Left ventricle myocardium inferior (tissue), 1 donor: ENCODE results near the gene EIF6. TPM values are rescaled to one million over a fixed set of nuclear protein-coding genes. Genes with fewer than 3 reads are reported as not detected.
A peak's percentile ranks its signal among the peaks of the same experiment; 100 is the strongest.

Experiments
- DNase-seq: peaks from one replicate; pipeline ENCODE4 v3.0.0-alpha.2; 2020
- H3K27ac ChIP-seq: fragments of 200-600 bp; replicated peaks from 2 replicates; pipeline ENCODE4 v1.8.0; 2021
- H3K27me3 ChIP-seq: fragments of 200-600 bp; 2 replicates; pipeline ENCODE4 v1.8.0; 2021; ENCODE audit warnings: low read depth
- H3K36me3 ChIP-seq: fragments of 200-600 bp; 2 replicates; pipeline ENCODE4 v1.8.0; 2021
- H3K4me1 ChIP-seq: fragments of 200-600 bp; 2 replicates; pipeline ENCODE4 v1.8.0; 2021
- H3K4me3 ChIP-seq: fragments of 200-600 bp; 2 replicates; pipeline ENCODE4 v1.8.0; 2021; ENCODE audit warnings: mild to moderate bottlenecking, moderate library complexity
- H3K9me3 ChIP-seq: fragments of 200-600 bp; replicated peaks from 2 replicates; pipeline ENCODE4 v1.8.0; 2021
- CTCF ChIP-seq: fragments of 200-600 bp; IDR thresholded peaks from 2 replicates; pipeline ENCODE4 v1.8.0; 2021; ENCODE audit warnings: antibody characterized with exemption, mild to moderate bottlenecking, borderline replicate concordance
- intact Hi-C: fragments of 100-400 bp; cut with micrococcal nuclease; formaldehyde crosslinking; loops from one replicate; pipeline ENCODE4 v1.11.0; 2022
- long read RNA-seq: library from polyadenylated mRNA; unstranded; transcript quantifications from one replicate; pipeline ENCODE4 v2.0.0, GENCODE V29; 2021
- total RNA-seq: library from RNA; stranded (reverse); fragmentation: NEBNext Ultra II Directional; extraction: Animal tissue kit (Norgen Biotek cat#: 25700); gene quantifications from one replicate; pipeline ENCODE4 v1.2.1, GENCODE V29; 2021
- donor health status: DM: no; HTN: yes; CAD: no; lungs with severe emphysema.

EIF6 gene
- total RNA-seq = 37.4 TPM
- long read RNA-seq, transcript EIF6-201 (6 exons, 1,252 nt) = minor isoform, 14 of 36 reads
- long read RNA-seq, transcript EIF6-203 (7 exons, 1,289 nt) = major isoform, 16 of 36 reads
- long read RNA-seq, partial matches to known transcripts = 5 of 36 reads
- long read RNA-seq, other reads (novel, unspliced or antisense) = 0 of 36 reads

- peaks cover 38% of the 10 kb centered on the region for H3K4me1 ChIP-seq
- intact Hi-C loops = no loop called here
- TF ChIP-seq CTCF = no peak
These were observed at the start of gene EIF6 for GRCh38 chr20:35284267-35284991. Gene EIF6 (minus strand): TSS chr20:35284772. CDS start chr20:35284487, 285 bp downstream.

GRCh38 chr20:35333606-35334005, 49.0 kb upstream of the EIF6 start:
- intact Hi-C loops = no loop called here
- peaks cover 22% of the 10 kb centered on the region for H3K4me1 ChIP-seq
- no peak overlapping the region for H3K4me3 ChIP-seq
- H3K27me3 ChIP-seq = no peaks in the 10 kb centered on the region
- no peak for TF ChIP-seq CTCF
- H3K9me3 ChIP-seq = no peaks in the 10 kb centered on the region
- H3K27ac ChIP-seq = no peak overlapping the region
- DNase-seq = no peak
- no peaks in the 10 kb centered on the region for H3K36me3 ChIP-seq

More at GRCh38 chr20:35284267-35284991, at the start of gene EIF6:
- H3K36me3 ChIP-seq = peaks cover 23% of the 10 kb centered on the region
- peak within 1 kb of the TSS; percentile 86 for H3K27ac ChIP-seq
- H3K27me3 ChIP-seq = no peaks in the 10 kb centered on the region
- no peaks in the 10 kb centered on the region for H3K9me3 ChIP-seq
- DNase-seq = peak; percentile 80
- H3K4me3 ChIP-seq = peak within 1 kb of the TSS; percentile 99

GRCh38 chr20:35332540-35333200, 48.1 kb upstream of the EIF6 start:
- DNase-seq = no peak
- intact Hi-C loops = no loop called here
- Histone ChIP-seq H3K27me3 (no peaks in the 10 kb centered on the region), H3K9me3 (no peaks in the 10 kb centered on the region), H3K4me3 (no peak overlapping the region), H3K36me3 (no peaks in the 10 kb centered on the region), H3K27ac (no peak overlapping the region), H3K4me1 (peaks cover 23% of the 10 kb centered on the region)
- no peak for TF ChIP-seq CTCF

- Histone ChIP-seq H3K4me1 (peaks cover 43% of the 10 kb centered on the region), H3K9me3 (no peaks in the 10 kb centered on the region), H3K36me3 (no peaks in the 10 kb centered on the region), H3K27me3 (no peaks in the 10 kb centered on the region), H3K4me3 (no peak overlapping the region), H3K27ac (no peak overlapping the region)
- TF ChIP-seq CTCF = peak; percentile 50
- intact Hi-C loops = no loop called here
- no peak for DNase-seq
These were observed 45.0 kb upstream of the EIF6 start for GRCh38 chr20:35329435-35330139.

- intact Hi-C loops = no loop called here
These were observed 44.1 kb upstream of the EIF6 start for GRCh38 chr20:35328689-35329088.

More at GRCh38 chr20:35328689-35329088, 44.1 kb upstream of the EIF6 start:
- H3K9me3 ChIP-seq = no peaks in the 10 kb centered on the region
- no peaks in the 10 kb centered on the region for H3K27me3 ChIP-seq
- H3K4me1 ChIP-seq = peaks cover 35% of the 10 kb centered on the region
- no peak for TF ChIP-seq CTCF
- H3K27ac ChIP-seq = no peak overlapping the region
- DNase-seq = no peak
- no peaks in the 10 kb centered on the region for H3K36me3 ChIP-seq
- no peak overlapping the region for H3K4me3 ChIP-seq
